NB4 (cell line): ENCODE measurements around the gene KRTAP12-3.

Experiments
- DNase-seq: peaks from one replicate; pipeline ENCODE4 v3.0.0; 2010; ENCODE audit warnings: low read depth
- H3K4me3 ChIP-seq: one replicate; pipeline ENCODE4 v1.5.1; 2011; ENCODE audit warnings: mild to moderate bottlenecking, low read depth, low read length, moderate library complexity
- CTCF ChIP-seq: IDR thresholded peaks from one replicate; pipeline ENCODE4 v1.5.1; 2012; ENCODE audit warnings: low read depth, low read length
- MYC ChIP-seq: IDR thresholded peaks from 2 replicates; pipeline ENCODE4 v1.6.1; 2011; ENCODE audit warnings: low read depth, low read length
- POLR2A ChIP-seq: IDR thresholded peaks from 2 replicates; pipeline ENCODE4 v1.6.1; 2011; ENCODE audit warnings: mild to moderate bottlenecking; ENCODE audit not compliant: insufficient read length; ENCODE audit errors: extremely low read depth
- TF ChIP-seq, protein P1 (sequence below): IDR thresholded peaks from 2 replicates; pipeline ENCODE4 v1.6.1; 2011; ENCODE audit warnings: low read depth, low read length

KRTAP12-3 gene

GRCh38 chr21:44699502-44700001 lies 41.8 kb downstream of the KRTAP12-3 start:
- no peak for TF ChIP-seq MYC
- TF ChIP-seq POLR2A: no peak
- TF ChIP-seq, protein P1, sequence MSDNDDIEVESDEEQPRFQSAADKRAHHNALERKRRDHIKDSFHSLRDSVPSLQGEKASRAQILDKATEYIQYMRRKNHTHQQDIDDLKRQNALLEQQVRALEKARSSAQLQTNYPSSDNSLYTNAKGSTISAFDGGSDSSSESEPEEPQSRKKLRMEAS: no peak
- no peak for TF ChIP-seq CTCF
- no peak overlapping the region for H3K4me3 ChIP-seq
- no peak for DNase-seq

- no peak for DNase-seq
- TF ChIP-seq CTCF: no peak
- TF ChIP-seq MYC: no peak
- no peak for TF ChIP-seq POLR2A
- TF ChIP-seq, protein P1: no peak
- no peak overlapping the region for H3K4me3 ChIP-seq
These were observed 42.6 kb downstream of the KRTAP12-3 start for GRCh38 chr21:44700101-44701022.

- no peak overlapping the region for H3K4me3 ChIP-seq
- TF ChIP-seq, protein P1: no peak
- no peak for TF ChIP-seq CTCF
- TF ChIP-seq MYC: no peak
- no peak for TF ChIP-seq POLR2A
- DNase-seq: no peak
These were observed 43.3 kb downstream of the KRTAP12-3 start for GRCh38 chr21:44701023-44701400.

DNA sequence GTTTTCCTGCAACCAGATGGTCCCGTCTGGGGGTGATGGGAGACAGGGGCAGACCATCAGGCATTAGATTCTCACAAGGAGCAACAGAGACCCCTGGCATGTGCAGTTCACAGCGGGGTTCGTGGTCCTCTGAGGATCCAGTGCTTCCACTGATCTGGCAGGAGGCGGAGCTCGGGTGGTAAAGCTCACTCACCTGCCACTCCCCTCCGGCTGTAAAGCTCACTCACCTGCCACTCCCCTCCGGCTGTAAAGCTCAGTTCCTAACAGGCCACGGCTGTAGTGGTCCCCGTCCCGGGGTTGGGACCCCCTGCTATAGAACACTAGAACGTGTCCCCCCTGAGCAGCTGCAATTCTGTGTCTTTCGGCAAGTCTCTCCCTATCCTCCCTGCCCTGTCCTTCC lies 43.8 kb downstream of the KRTAP12-3 start:
- TF ChIP-seq POLR2A (no peak), CTCF (no peak), MYC (no peak)
- TF ChIP-seq, protein P1: no peak
- DNase-seq: no peak
- H3K4me3 ChIP-seq: no peak overlapping the region

DNA sequence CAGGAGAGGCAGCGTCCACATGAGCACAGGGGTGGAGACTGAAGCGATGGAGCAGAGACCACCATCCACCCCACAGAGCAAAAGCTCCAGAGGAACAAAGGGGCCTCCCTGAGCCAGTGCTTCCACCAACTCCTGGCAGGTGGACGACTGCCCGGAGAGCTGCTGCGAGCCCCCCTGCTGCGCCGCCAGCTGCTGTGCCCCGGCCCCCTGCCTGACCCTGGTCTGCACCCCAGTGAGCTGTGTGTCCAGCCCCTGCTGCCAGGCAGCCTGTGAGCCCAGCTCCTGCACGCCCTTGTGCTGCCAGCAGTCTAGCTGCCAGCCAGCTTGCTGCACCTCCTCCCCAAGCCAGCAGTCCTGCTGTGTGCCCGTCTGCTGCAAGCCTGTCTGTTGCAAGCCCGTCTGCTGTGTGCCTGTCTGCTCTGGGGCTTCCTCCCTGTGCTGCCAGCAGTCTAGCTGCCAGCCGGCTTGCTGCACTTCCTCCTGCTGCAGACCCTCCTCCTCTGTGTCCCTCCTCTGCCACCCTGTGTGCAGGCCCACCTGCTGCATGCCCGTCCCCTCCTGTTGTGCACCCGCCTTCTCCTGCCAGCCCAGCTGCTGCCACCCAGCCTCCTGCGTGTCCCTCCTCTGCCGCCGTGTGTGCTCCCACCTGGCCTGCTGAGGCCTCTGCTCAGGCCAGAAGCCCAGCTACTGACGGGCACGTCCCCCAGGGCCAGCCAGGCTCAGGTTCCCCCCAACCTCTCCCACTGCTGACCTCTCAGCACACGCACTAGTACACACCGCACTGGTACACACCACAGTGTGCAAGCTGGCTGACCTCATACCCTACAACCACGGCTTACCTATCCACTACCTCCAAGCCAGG lies 44.6 kb downstream of the KRTAP12-3 start:
- TF ChIP-seq POLR2A: no peak
- H3K4me3 ChIP-seq: no peak overlapping the region
- DNase-seq: no peak
